AG04449 (cell line): ENCODE data around the gene TMED7.

ENCODE experiments used
- CTCF ChIA-PET: fragments of 350-600 bp; formaldehyde crosslinking; extraction: SDS; loops from one replicate; lab custom pipeline; 2021; ENCODE audit warnings: antibody characterized with exemption; lab: Yijun Ruan, JAX
- POLR2A ChIA-PET: fragments of 400-600, 350-600 bp; formaldehyde crosslinking; extraction: SDS; loops from one replicate; lab custom pipeline; 2020; ENCODE audit warnings: antibody characterized with exemption, inconsistent platforms; lab: Yijun Ruan, JAX
- DNase-seq: peaks from one replicate; pipeline ENCODE4 v3.0.0-alpha.2; 2010; ENCODE audit warnings: low read depth, low spot score
- H3K4me3 ChIP-seq: 2 replicates; pipeline ENCODE4 v1.5.1; 2011; ENCODE audit warnings: low read depth, mild to moderate bottlenecking, control low read depth, low read length
- TF ChIP-seq, protein P1 (sequence below): IDR thresholded peaks from one replicate; pipeline ENCODE4 v1.5.1; 2011; ENCODE audit warnings: mild to moderate bottlenecking, moderate library complexity, low read length, control low read depth, inconsistent platforms; ENCODE audit not compliant: insufficient read depth; ENCODE audit errors: missing control alignments

TMED7 gene

DNA sequence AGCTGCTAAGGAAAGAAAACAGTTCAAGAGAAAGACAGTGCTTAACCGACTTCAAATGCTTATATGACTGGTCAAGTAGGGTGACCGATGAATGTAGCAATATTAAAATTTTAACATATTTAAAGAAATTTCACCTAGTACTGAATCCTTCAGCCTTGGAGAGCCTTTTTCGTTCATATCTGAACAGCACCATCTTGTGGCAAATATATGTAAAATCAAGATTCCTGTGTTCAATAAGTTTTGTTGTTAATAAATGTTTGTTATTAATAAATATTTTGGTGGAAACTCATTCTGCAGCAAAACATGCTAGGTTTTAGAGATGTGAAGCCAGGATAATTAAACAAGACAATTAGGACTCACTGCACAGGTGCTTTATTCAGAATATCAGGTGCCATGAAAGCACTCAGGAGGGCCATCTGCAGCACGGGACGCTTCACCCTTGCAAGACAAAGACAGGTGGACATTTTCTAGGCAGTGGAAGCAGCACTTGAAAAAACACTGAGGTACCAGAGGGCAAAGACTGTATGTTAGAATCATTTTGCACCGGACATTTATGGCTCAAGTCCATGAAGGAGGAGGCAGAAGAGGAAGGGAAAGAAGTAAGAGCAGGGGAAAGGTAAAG, 39.2 kb downstream of the TMED7 start:
- H3K4me3 ChIP-seq: no peak overlapping the region
- ChIA-PET POLR2A (no interaction called here), CTCF (interaction anchor here (0.6 to 9.2 kb wide), 12 partner anchors 11 to 280 kb away, joined by 3 to 159 read pairs (median 5); no protein-coding TSS in a partner anchor)
- TF ChIP-seq, protein P1, sequence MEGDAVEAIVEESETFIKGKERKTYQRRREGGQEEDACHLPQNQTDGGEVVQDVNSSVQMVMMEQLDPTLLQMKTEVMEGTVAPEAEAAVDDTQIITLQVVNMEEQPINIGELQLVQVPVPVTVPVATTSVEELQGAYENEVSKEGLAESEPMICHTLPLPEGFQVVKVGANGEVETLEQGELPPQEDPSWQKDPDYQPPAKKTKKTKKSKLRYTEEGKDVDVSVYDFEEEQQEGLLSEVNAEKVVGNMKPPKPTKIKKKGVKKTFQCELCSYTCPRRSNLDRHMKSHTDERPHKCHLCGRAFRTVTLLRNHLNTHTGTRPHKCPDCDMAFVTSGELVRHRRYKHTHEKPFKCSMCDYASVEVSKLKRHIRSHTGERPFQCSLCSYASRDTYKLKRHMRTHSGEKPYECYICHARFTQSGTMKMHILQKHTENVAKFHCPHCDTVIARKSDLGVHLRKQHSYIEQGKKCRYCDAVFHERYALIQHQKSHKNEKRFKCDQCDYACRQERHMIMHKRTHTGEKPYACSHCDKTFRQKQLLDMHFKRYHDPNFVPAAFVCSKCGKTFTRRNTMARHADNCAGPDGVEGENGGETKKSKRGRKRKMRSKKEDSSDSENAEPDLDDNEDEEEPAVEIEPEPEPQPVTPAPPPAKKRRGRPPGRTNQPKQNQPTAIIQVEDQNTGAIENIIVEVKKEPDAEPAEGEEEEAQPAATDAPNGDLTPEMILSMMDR: no peak
- no peak for DNase-seq

DNA sequence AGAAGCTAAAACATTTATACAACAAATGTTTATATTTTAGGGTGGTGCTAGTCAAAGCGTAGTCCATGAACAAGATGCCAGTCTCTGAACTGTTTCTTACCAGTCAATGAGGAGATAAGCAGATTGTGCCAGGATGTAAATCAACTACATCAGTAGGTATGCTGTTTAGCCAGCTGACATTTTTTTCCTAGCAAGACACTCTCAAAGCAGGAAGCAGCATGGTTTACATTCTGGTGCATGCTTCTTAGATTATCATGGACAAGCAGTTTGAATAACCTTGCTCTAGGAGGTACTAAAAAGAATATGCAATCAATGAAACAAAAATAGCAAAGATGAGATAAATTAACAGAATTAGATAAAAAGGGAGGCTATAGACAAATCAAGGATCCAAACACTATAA, 40.6 kb downstream of the TMED7 start:
- ChIA-PET POLR2A (no interaction called here), CTCF (interaction anchor here (0.7 to 3.5 kb wide), 14 partner anchors 9 to 289 kb away, joined by 3 to 31 read pairs (median 3); partner anchors contain the start of gene CCDC112)
- TF ChIP-seq, protein P1: no peak
- DNase-seq: no peak
- H3K4me3 ChIP-seq: no peak overlapping the region

DNA sequence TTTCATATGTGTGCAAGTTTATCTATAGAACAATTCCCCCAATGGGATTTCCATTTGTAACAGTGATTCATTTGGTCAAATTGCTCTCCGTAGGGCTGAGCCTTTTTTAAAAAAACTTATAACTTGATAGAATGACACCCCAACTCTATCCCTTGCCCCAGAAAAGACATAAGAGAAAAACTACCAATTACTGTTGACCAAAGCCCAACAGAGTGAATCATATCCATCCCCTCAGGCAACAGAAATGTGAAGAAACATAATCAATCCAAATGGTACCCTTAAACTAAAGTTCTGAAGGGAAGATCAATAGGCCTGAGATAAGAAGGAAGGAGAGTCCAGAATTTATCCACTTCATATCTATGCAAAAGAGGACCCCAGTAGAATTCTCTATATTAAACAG, 41.3 kb downstream of the TMED7 start:
- ChIA-PET CTCF (interaction anchor here (0.8 to 3.5 kb wide), 11 partner anchors 10 to 279 kb away, joined by 3 to 31 read pairs (median 4); no protein-coding TSS in a partner anchor), POLR2A (no interaction called here)
- H3K4me3 ChIP-seq: no peak overlapping the region
- DNase-seq: no peak
- TF ChIP-seq, protein P1: no peak

DNA sequence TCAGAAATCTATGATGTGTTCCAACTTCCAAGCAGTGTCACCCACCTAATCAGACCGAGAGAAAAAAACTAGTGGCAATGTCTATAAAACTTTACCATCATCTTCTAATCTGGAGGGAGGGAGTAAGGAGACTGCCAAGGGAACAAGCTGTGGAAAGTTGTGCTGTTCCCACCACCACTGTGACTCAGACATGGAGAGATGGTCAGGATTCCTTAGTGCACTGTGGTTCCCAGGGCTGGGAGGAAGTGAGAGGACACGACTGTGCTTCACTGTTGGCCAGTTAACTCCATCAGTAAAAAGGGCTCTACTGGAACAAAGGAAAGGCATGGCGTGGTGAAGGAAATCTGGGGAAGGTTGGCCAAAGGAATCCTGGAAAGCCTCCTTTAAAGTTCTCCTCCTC, 42.4 kb downstream of the TMED7 start:
- ChIA-PET CTCF (interaction anchor here (0.7 to 3.5 kb wide), 7 partner anchors 9 to 280 kb away, joined by 3 to 31 read pairs (median 3); no protein-coding TSS in a partner anchor), POLR2A (interaction anchor here (0.7 kb wide), 1 partner anchor 165 kb away, joined by 3 read pairs; no protein-coding TSS in a partner anchor)
- H3K4me3 ChIP-seq: no peak overlapping the region
- TF ChIP-seq, protein P1: no peak
- peak; percentile 77 for DNase-seq

DNA sequence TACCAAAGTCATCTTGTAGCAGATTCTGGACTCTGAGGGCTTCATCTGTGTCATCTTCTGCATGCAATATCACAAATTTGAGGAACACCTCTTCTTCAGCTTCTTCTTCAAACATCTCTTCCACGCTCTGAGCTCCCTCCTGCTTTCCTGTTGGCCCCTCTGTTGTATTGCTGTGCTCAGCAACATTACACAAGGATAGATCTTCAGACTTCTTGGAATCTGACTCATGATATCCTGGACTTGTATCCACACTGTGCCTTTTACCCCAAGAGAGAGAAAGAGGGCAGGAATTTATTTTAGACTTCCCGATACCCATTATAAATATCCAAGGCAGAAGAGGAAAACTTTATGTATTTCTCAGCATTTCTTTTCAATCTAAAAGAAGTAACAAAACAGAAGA, 44.9 kb downstream of the TMED7 start:
- TF ChIP-seq, protein P1: no peak
- POLR2A ChIA-PET: no interaction called here
- no peak overlapping the region for H3K4me3 ChIP-seq
- CTCF ChIA-PET: interaction anchor here (0.6 to 1.5 kb wide), 2 partner anchors 204 to 271 kb away, joined by 3 to 8 read pairs; no protein-coding TSS in a partner anchor
- no peak for DNase-seq

DNA sequence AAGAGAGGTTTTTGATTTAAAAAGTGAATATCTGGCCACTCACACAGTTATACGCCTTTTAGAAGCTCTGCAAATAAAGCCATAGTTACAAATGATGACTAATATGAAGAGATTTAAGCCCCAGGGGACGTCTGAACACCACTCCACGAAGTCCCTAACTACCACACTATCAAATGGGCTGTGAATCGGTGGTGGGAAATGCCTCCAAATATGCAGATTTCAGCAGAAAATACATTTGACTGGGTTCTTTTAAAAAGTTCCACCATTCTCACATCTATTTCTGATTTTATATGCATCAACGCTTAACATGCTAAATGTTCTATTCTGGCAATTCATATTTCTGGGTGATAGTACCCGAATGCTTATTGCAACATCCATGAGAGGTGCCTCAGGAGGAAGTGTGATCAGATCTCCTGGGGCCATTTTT, 46.1 kb downstream of the TMED7 start:
- ChIA-PET POLR2A (interaction anchor here (1.0 kb wide), 1 partner anchor 24 kb away, joined by 3 read pairs; no protein-coding TSS in a partner anchor), CTCF (interaction anchor here (0.8 to 1.0 kb wide), 3 partner anchors 201 to 271 kb away, joined by 3 read pairs; no protein-coding TSS in a partner anchor)
- no peak overlapping the region for H3K4me3 ChIP-seq
- no peak for DNase-seq
- TF ChIP-seq, protein P1: no peak
